ENCODE data around the gene CCR5.
A peak's percentile ranks its signal among the peaks of the same experiment; 100 is the strongest.
"Not testable (repeated sequence)": the region's sequence is repeated elsewhere in the genome, so short reads cannot be mapped to it uniquely, and the experiment has no call there.

Gene CCR5

GRCh38 chr3:46370839-46371518, at the start of gene CCR5:
Gene CCR5 (plus strand): TSS chr3:46370946. CDS start chr3:46372903, 1,957 bp downstream.
- no peak for DNase-seq

DNA sequence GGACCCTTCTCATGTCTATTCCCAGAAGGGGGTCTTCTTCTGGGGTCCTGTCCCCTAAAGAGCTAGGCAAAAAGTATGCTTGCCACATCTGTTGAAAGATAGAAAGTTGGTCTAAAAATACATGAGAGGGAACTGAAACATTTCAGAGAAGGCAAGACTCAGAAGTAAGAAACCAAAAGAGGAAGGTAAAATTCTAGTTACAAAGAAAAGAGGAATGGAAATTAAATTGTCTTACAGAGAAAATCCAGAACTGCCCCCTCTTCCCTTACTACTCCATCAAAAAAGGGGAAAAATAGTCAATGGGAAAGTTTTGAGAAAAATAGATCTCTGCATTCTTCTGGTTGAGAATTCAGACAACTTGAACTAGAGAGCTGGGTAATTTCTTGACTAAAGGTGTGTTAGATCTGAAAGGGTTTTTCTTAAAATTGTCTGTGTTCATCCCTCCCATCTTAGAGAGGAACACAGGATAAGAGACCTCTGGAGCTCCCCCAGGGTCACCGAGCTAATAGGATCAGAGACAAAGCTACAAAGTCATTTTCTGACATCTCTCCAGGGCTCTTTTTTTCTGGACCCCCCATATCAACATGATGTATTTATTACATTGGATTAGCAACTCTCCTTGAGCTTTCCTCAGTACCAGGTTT, 49.2 kb upstream of the CCR5 start:
- no peak for DNase-seq

DNA sequence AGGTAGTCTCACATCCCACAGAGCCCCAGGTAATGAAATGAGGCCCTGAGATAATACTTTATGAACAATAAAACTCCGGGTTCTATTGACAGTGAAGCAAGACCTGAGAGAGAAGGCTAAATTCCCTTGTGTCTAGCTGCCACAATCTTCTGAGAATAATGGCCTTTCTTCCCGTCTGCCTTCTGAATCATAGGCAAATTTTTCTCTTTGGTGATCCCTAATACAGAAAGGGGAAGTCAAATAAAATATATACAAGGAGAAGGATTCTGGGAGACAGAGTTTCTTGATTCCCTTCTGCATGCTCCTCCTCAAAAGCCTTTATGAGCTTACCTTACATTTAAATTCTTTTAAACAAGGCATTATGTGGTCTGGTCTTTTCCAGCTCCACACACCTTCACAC, 46.7 kb upstream of the CCR5 start:
- DNase-seq: no peak

DNA sequence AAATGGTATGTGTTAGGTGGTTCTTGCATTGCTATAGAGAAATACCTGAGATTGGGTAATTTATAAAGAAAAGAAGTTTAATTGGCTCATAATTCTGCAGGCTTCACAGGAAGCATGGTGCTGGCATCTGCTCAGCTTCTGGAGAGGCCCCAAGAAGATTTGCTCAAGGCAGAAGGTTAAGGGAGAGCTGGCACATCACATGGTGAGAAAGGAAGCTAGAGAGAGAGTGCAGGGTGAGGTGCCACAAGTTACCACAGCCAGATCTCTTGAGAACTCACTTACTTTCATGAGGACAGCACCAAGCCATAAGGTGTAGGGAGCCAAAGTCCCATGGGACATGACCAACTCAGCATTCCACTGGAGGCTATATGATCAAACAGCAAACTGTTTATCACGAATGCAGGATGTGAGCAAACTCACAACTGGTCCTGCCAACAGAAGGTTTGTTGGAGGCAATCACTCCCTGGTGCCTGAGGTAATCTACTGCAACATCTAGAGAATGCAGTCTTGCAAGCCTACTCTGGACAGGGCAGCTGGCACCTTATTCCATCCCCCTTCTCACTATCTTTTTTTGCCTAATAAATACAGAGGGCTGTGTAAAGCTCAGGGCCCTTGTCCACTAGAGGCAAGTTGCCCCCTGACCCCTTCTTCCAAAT, 45.0 kb upstream of the CCR5 start:
- DNase-seq: no peak

GRCh38 chr3:46330676-46331075, 40.1 kb upstream of the CCR5 start:
- DNase-seq: not testable (repeated sequence)

DNA sequence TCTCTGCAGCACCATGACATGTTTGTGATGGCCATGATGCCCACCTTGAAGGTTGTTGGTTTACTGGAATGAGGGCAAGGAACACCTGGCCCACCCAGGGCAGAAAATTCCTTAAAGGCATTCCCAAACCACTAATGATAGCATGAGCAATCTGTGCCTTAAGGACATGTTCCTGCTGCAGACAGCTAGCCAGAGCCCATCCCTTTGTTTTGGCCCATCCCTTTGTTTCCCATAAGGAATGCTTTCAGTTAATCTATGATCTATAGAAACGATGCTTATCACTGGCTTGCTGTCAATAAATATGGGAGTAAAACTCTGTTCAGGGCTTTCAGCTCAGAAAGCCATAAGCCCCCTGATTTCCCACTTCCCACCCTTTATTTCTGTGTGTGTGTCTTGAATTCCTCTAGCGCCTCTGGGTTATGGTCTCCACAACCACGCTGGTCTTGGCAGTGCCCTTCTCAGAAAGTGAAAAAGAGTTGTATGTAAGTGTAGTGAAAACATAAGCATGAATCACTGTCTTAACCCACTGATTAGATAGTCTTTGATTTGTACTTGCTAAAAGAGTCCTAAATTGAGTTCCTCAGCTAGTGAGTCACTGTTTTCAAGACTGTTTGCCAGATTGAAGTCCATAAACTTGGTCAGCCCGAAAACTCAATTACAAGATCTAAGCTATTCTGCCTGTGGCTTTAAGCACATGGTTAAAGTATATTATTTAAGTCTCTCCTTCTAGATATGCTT, 35.8 kb upstream of the CCR5 start:
- no peak for DNase-seq

- DNase-seq: no peak
Measured at GRCh38 chr3:46335541-46335940, 35.2 kb upstream of the CCR5 start.

- DNase-seq: no peak
Measured at GRCh38 chr3:46337911-46338310, 32.8 kb upstream of the CCR5 start.

GRCh38 chr3:46338840-46339239, 31.9 kb upstream of the CCR5 start:
- DNase-seq: no peak

DNA sequence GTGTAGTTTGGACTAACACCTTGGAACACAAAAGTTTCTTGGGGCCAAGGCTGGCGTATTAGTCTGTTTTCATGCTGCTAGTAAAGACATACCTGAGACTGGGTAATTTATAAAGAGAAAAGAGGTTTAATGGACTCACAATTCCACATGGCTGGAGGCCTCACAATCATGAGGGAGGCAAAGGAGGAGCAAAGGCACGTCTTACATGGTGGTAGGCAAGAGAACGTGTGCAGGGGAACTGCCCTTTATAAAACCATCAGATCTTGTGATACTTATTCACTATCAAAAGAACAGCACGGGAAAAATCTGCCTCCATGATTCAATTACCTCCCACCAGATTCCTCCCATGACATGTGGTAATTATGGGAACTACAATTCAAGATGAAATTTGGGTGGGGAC, 26.3 kb upstream of the CCR5 start:
- DNase-seq: no peak

DNA sequence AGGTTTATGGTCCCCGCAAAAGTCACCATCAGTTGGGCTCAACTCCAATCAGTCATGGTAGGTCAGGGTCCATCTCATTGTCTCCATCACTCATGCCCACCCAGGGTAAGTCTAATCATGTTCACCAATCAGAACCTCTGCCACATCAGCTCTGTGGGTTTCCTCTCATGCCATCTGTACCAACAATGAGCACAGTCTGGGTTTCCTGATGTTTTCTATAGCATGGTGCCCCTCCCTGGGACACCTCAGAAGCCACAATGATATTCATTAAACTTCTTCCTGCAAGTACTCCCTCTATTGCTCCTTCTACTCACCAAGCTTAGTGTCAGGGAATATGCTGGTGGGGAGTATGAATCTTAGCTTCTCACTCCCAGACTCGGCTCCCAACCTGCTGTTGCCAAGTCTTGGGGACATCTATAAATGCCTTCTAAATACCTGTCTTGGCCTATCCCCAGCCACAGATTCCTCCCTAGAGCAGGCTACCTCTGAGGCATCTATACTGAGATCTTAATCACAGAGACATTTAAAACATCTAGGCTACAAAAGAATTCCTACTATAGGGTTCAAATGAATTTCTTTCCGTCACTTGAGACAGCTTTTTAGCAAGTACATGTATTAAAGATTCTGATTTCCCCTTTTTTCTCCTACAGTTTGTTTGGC, 21.8 kb upstream of the CCR5 start:
- no peak for DNase-seq

DNA sequence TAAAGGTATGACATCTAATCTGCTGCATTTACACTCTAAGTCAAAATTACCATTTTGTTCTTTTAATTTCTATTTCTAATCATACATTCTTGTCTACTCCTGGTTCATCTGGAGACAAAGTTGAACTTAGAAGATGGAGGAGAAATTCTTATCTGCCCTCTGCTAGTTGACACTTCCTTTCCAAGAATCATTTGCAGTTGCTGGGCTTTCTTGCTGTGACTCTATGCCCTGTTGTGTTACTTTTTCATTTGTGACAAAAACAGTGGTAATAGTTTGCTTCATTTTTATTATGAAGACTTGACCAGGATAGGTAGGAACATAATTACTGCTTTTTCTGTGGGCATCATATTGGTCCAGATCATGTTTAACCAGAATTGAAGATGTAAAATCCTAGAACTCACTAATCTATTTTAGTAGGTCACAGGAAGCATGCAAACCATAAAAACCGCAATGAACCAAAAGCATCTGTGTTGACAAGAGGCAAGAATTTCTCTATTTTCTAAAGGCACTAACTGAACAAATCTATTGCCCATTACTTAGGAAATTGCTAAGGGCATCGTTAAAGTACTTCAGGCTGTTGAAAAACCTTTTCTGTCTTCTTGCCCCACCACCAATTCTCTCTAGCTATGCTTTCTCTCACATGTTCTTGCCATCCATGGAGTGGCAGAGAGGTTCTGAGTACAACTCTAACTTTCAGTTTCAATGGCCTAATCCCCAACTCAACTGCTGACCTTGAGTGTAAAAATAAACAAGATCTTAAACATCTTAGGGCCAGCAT, 21.1 kb upstream of the CCR5 start:
- DNase-seq: no peak

- no peak for DNase-seq
Measured at GRCh38 chr3:46350262-46350565, 20.5 kb upstream of the CCR5 start.

DNA sequence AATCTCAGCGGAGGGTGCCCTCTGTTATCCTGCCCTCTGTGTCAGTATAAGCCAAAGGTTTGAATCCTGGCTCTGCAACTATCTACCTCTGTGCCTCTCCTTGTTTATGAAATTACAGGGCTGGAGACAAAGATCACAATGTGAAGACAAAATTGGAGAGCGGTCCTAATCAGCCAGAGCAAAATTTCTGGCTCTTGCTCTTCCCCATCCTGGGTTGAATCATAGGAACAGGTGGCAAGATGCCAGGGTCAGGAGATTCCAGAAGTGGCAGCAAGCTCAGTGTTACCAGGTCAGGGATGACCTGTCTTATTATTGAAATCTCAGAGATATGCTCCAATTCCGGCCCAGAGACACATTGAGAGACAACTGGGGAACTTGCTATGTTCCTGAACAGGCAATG, 19.1 kb upstream of the CCR5 start:
- no peak for DNase-seq

DNA sequence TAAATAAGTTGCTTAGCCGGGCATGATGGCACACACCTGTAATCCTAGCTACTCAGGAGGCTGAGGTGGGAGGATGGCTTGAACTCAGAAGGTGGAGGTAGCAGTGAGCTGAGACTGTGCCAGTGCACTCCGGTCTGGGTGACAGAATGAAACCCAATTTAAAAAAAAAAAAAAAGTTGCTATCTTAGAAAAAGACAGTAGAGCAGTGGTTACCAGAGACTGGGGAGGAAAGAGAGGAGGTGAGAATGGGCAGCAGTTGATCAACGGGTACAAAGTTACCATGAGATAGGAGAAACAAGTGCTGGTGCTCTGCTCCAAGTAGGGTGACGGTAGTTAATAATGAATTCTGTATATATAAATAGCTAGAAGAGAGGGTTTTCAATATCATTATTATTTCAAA, 17.7 kb upstream of the CCR5 start:
- no peak for DNase-seq

DNA sequence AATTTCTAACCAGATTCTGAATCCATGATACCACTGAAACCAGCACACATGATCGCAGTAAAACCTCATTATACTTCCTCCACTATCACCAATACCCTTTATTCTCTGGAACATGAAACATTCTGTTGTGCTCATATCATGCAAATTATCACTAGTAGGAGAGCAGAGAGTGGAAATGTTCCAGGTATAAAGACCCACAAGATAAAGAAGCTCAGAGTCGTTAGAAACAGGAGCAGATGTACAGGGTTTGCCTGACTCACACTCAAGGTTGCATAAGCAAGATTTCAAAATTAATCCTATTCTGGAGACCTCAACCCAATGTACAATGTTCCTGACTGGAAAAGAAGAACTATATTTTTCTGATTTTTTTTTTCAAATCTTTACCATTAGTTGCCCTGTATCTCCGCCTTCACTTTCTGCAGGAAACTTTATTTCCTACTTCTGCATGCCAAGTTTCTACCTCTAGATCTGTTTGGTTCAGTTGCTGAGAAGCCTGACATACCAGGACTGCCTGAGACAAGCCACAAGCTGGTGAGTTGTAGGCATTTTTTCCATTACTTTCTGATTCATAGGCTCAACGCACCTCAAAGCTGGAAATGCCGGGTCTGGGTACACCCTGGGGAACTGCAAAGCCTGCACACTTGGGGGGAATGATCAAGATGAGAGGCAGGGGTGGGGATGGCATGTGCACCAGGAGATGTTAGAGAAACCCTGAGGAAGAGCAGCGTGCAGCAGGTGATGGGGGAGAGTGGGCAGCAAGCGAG, 16.9 kb upstream of the CCR5 start, which contains the start of gene CCR2:
Gene CCR2, plus strand, starts transcription at position 465 of the 764 bp plus-strand sequence. CDS start 3,417 bp downstream, outside the sequence.
- peak; percentile 15 to 34 for DNase-seq

- DNase-seq: no peak
Measured at GRCh38 chr3:46354478-46354877, 16.3 kb upstream of the CCR5 start.

GRCh38 chr3:46354984-46355383, 15.8 kb upstream of the CCR5 start:
- no peak for DNase-seq

GRCh38 chr3:46356276-46356675, 14.5 kb upstream of the CCR5 start:
- no peak for DNase-seq

DNA sequence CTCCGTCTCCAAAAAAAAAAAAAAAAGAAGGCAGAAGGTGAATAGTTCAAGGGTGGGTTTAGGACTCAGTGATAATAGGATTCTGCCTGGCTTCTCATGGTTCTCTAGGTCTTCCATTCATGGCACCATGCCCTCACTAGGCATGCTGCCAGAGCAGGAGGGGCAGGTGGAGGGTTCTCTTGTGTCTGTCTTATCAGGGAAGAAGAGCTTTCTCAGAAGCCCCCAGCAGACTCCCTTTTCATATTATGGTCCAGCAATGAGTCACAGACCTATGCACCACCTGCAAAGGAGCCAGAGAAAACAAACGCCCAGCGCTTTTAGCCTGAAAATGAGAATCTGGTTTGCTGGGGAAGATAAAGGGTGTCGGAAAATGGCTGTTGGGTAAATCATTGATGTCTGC, 13.8 kb upstream of the CCR5 start:
- no peak for DNase-seq

- no peak for DNase-seq
Measured at GRCh38 chr3:46358466-46358865, 12.3 kb upstream of the CCR5 start.

Measured in stimulated activated CD4-positive, alpha-beta T cell treated with anti-CD3 and anti-CD28 coated beads, Interleukin-4, amount 100 ng/mL, for 4 hours (primary cell).